Liver (tissue), 9 donors: ENCODE measurements around the gene NUP43. TPM values are rescaled to one million over a fixed set of nuclear protein-coding genes. Genes with fewer than 3 reads are reported as not detected.

Experiments
- DNase-seq: peaks from one replicate; pipeline ENCODE4 v3.0.0-alpha.2; 2017; ENCODE audit warnings: low spot score
- H3K27ac ChIP-seq, 2 donors: one replicate each; pipeline ENCODE4 v1.7.0; 2013; ENCODE audit warnings: inconsistent platforms in 2 of 2, low read length in 2 of 2, control low read depth in 1 of 2, low read depth in 1 of 2, mild to moderate bottlenecking in 1 of 2
- H3K27me3 ChIP-seq, 4 donors: one replicate each; pipeline versions ENCODE4 v1.6.1 to v1.7.0; 2013; ENCODE audit warnings: low read length in 3 of 4, inconsistent platforms in 1 of 4, mild to moderate bottlenecking in 1 of 4, moderate library complexity in 1 of 4; ENCODE audit not compliant: control insufficient read depth in 4 of 4, insufficient read depth in 4 of 4
- H3K36me3 ChIP-seq, 4 donors: one replicate each; pipeline versions ENCODE4 v1.6.1 to v1.7.0; 2013; ENCODE audit warnings: low read length in 3 of 4, mild to moderate bottlenecking in 3 of 4, low read depth in 1 of 4, moderate library complexity in 1 of 4; ENCODE audit not compliant: control insufficient read depth in 4 of 4, insufficient read depth in 3 of 4
- H3K4me1 ChIP-seq, 4 donors: one replicate each; pipeline versions ENCODE4 v1.6.1 to v1.7.0; 2013; ENCODE audit warnings: low read length in 3 of 4, mild to moderate bottlenecking in 3 of 4, moderate library complexity in 1 of 4; ENCODE audit not compliant: control insufficient read depth in 4 of 4, insufficient read depth in 4 of 4
- H3K4me3 ChIP-seq, 3 donors: one replicate each; pipeline versions ENCODE4 v1.6.1 to v1.7.0; 2013; ENCODE audit warnings: low read length in 3 of 3, control low read depth in 1 of 3, low read depth in 1 of 3, mild to moderate bottlenecking in 1 of 3
- H3K9ac ChIP-seq, 2 donors: one replicate each; pipeline ENCODE4 v1.7.0; 2013; ENCODE audit warnings: low read length in 2 of 2, mild to moderate bottlenecking in 2 of 2, moderate library complexity in 2 of 2, control low read depth in 1 of 2, low read depth in 1 of 2
- H3K9me3 ChIP-seq, 4 donors: one replicate each; pipeline versions ENCODE4 v1.6.1 to v1.7.0; 2013; ENCODE audit warnings: low read length in 3 of 4; ENCODE audit not compliant: control insufficient read depth in 4 of 4
- EGR1 ChIP-seq, 2 donors: IDR thresholded peaks; 2 replicates each; pipeline ENCODE4 v1.6.1; 2016 to 2018; ENCODE audit warnings: antibody characterized with exemption in 2 of 2, low read depth in 2 of 2
- HNF4G ChIP-seq: IDR thresholded peaks from 2 replicates; pipeline ENCODE4 v1.6.1; 2016; ENCODE audit warnings: antibody characterized with exemption
- JUND ChIP-seq, 2 donors: IDR thresholded peaks; 2 replicates each; pipeline ENCODE4 v1.6.1; 2016; ENCODE audit warnings: antibody characterized with exemption in 2 of 2
- NR2F2 ChIP-seq: IDR thresholded peaks from 2 replicates; pipeline ENCODE4 v1.6.1; 2016; ENCODE audit warnings: antibody characterized with exemption
- RXRA ChIP-seq, 2 donors: IDR thresholded peaks; 2 replicates each; pipeline ENCODE4 v1.6.1; 2017 to 2018; ENCODE audit warnings: antibody characterized with exemption in 2 of 2, mild to moderate bottlenecking in 1 of 2
- SP1 ChIP-seq: IDR thresholded peaks from 2 replicates; pipeline ENCODE4 v1.6.1; 2018; ENCODE audit warnings: antibody characterized with exemption, mild to moderate bottlenecking
- TAF1 ChIP-seq: conservative IDR thresholded peaks from 2 replicates; pipeline ENCODE4 v1.6.1; 2016; ENCODE audit warnings: antibody characterized with exemption, mild to moderate bottlenecking
- YY1 ChIP-seq: IDR thresholded peaks from 2 replicates; pipeline ENCODE4 v1.6.1; 2016; ENCODE audit warnings: antibody characterized with exemption, mild to moderate bottlenecking
- WGBS: extraction: QIAGEN DNeasy Blood & Tissue Kit; methylation state at CpG from one replicate; pipeline ENCODE4 v1.1.7; 2013; 5-methylcytosine and 5-hydroxymethylcytosine counted together
- polyA plus RNA-seq, 2 donors: library from polyadenylated mRNA; stranded (reverse) in 1 of 2; unstranded in 1 of 2; fragments of 200-250 nt in 1 of 2; fragments of >200 nt in 1 of 2; fragmentation: Nextera tagmentation in 1 of 2; extraction: Ambion mirVana in 1 of 2; gene quantifications; one replicate each; pipeline versions ENCODE4 v1.2.1 to v1.2.3, GENCODE V29; 2013 to 2015
- total RNA-seq, 2 donors: library from RNA; depleted of rRNA; stranded (reverse); fragments of >200 nt; gene quantifications; one replicate each; pipeline ENCODE4 v1.2.3, GENCODE V29; 2014
- TF ChIP-seq, protein P1 (sequence below): IDR thresholded peaks from 2 replicates; pipeline ENCODE4 v1.6.1; 2016; ENCODE audit warnings: antibody characterized with exemption, mild to moderate bottlenecking
- TF ChIP-seq, protein P2 (sequence below): IDR thresholded peaks from 2 replicates; pipeline ENCODE4 v1.6.1; 2016; ENCODE audit warnings: antibody characterized with exemption
- TF ChIP-seq, protein P3 (sequence below): IDR thresholded peaks from 2 replicates; pipeline ENCODE4 v1.6.1; 2016; ENCODE audit warnings: antibody characterized with exemption
- TF ChIP-seq, protein P4 (sequence below): IDR thresholded peaks from 2 replicates; pipeline ENCODE4 v1.6.1; 2016; ENCODE audit warnings: antibody characterized with exemption
- TF ChIP-seq, protein P5 (sequence below): fragments of 150-350 bp; IDR thresholded peaks from 2 replicates; pipeline ENCODE4 v1.5.1; 2017; ENCODE audit warnings: improper control_type of control experiment, low read depth, low read length; ENCODE audit not compliant: missing input control
- donor health status: healthy.
- donor health status: healthy.
- donor health status: healthy.
- donor health status: healthy.
- donor health status: healthy.

NUP43 gene
- total and polyA plus RNA-seq, 4 donors: 3.2 to 18.5 (median 10.4) TPM

DNA sequence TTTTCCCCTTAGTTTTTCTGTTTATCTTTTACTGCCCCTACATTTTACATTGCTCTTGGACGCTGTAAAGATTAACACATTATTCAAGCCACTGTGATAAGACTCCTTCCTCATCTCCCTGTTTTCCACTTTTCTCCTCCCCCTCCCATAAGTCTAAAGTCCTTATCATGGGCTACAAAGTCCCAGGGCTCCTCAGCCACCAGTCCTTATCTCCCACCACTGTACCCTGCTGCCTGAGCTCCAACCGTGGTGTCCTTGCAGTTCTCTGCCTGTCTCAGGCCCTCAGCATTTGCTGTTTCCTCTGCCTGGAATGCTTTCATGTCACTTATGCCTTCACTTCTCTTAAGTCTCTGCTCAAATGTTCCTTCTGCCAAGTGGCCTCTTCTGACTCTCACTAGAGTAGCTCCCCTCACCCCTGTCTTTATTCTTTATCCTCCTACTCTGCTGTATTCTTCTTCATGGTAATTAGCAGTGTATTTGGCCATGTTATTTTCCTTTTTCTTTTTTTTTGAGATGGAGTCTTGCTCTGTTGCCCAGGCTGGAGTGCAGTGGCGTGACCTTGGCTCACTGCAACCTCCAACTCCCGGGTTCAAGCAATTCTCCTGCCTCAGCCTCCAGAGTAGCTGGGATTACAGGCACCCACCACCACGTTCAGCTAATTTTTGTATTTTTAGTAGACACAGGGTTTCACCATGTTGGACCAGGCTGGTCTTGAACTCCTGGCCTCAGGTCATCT is 17.7 kb downstream of the NUP43 start (continued):
- TF ChIP-seq, protein P1, sequence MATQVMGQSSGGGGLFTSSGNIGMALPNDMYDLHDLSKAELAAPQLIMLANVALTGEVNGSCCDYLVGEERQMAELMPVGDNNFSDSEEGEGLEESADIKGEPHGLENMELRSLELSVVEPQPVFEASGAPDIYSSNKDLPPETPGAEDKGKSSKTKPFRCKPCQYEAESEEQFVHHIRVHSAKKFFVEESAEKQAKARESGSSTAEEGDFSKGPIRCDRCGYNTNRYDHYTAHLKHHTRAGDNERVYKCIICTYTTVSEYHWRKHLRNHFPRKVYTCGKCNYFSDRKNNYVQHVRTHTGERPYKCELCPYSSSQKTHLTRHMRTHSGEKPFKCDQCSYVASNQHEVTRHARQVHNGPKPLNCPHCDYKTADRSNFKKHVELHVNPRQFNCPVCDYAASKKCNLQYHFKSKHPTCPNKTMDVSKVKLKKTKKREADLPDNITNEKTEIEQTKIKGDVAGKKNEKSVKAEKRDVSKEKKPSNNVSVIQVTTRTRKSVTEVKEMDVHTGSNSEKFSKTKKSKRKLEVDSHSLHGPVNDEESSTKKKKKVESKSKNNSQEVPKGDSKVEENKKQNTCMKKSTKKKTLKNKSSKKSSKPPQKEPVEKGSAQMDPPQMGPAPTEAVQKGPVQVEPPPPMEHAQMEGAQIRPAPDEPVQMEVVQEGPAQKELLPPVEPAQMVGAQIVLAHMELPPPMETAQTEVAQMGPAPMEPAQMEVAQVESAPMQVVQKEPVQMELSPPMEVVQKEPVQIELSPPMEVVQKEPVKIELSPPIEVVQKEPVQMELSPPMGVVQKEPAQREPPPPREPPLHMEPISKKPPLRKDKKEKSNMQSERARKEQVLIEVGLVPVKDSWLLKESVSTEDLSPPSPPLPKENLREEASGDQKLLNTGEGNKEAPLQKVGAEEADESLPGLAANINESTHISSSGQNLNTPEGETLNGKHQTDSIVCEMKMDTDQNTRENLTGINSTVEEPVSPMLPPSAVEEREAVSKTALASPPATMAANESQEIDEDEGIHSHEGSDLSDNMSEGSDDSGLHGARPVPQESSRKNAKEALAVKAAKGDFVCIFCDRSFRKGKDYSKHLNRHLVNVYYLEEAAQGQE: no peak
- no peak for TF ChIP-seq EGR1 (IDR thresholded peaks at IDR 0.05; ENCODE audit: low read depth in 2 of 2)
- no peak for TF ChIP-seq RXRA (IDR thresholded peaks at IDR 0.05)

DNA sequence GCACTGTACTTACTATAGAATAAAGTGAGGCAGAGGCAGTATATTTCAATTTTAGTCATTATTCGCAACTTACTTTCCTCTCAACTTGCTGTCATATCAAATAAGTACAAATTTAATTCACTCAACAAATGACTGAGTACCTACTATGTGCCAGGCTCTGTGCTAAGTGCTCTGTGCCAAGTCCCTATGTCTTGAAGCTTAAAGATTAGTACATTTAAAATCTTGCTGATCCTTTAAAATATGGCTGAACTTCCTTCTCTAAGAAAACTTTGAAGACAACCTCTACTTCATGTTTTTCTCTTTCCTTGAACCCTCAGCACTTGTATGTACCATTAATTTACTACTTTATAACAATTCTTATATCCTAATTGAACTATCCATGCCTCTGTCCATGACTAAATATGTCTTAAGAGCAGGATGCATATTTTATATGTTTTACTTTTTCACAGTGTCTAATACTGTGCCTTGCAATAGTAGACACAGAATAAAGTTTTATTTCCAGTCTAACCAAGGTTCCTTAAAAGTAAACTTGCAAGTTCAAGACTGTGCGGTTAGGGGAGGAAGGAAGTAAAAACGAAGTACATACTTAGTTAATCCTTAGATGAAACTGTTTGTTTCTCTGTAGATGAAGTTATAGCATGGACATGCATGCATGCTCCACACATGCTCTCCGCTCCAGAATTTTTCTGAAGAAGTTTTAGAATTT is 18.4 kb downstream of the NUP43 start:
- H3K36me3 ChIP-seq: peaks cover 8 to 40% (median 26%) of the 10 kb centered on the region in 4 donors

More for the DNA sequence above, 18.4 kb downstream of the NUP43 start:
- H3K27me3 ChIP-seq: no peaks in the 10 kb centered on the region
- no peak overlapping the region for H3K9ac ChIP-seq
- H3K27ac ChIP-seq: no peak overlapping the region
- no peak for DNase-seq
- no peaks in the 10 kb centered on the region for H3K9me3 ChIP-seq
- H3K4me3 ChIP-seq: no peak overlapping the region
- TF ChIP-seq, protein P2, sequence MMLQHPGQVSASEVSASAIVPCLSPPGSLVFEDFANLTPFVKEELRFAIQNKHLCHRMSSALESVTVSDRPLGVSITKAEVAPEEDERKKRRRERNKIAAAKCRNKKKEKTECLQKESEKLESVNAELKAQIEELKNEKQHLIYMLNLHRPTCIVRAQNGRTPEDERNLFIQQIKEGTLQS: no peak
- TF ChIP-seq, protein P3, sequence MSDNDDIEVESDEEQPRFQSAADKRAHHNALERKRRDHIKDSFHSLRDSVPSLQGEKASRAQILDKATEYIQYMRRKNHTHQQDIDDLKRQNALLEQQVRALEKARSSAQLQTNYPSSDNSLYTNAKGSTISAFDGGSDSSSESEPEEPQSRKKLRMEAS: no peak
- TF ChIP-seq YY1: no peak
- TF ChIP-seq TAF1: no peak
- TF ChIP-seq, protein P4, sequence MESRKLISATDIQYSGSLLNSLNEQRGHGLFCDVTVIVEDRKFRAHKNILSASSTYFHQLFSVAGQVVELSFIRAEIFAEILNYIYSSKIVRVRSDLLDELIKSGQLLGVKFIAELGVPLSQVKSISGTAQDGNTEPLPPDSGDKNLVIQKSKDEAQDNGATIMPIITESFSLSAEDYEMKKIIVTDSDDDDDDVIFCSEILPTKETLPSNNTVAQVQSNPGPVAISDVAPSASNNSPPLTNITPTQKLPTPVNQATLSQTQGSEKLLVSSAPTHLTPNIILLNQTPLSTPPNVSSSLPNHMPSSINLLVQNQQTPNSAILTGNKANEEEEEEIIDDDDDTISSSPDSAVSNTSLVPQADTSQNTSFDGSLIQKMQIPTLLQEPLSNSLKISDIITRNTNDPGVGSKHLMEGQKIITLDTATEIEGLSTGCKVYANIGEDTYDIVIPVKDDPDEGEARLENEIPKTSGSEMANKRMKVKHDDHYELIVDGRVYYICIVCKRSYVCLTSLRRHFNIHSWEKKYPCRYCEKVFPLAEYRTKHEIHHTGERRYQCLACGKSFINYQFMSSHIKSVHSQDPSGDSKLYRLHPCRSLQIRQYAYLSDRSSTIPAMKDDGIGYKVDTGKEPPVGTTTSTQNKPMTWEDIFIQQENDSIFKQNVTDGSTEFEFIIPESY: no peak
- TF ChIP-seq HNF4G: no peak
- TF ChIP-seq, protein P5, sequence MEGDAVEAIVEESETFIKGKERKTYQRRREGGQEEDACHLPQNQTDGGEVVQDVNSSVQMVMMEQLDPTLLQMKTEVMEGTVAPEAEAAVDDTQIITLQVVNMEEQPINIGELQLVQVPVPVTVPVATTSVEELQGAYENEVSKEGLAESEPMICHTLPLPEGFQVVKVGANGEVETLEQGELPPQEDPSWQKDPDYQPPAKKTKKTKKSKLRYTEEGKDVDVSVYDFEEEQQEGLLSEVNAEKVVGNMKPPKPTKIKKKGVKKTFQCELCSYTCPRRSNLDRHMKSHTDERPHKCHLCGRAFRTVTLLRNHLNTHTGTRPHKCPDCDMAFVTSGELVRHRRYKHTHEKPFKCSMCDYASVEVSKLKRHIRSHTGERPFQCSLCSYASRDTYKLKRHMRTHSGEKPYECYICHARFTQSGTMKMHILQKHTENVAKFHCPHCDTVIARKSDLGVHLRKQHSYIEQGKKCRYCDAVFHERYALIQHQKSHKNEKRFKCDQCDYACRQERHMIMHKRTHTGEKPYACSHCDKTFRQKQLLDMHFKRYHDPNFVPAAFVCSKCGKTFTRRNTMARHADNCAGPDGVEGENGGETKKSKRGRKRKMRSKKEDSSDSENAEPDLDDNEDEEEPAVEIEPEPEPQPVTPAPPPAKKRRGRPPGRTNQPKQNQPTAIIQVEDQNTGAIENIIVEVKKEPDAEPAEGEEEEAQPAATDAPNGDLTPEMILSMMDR: no peak
- TF ChIP-seq NR2F2: no peak
- TF ChIP-seq SP1: no peak
- TF ChIP-seq JUND (IDR thresholded peaks at IDR 0.05): no peak
- whole genome bisulfite sequencing: 90% methylated on average over 4 of the region's 4 CpGs
- H3K4me1 ChIP-seq: no peaks in the 10 kb centered on the region
